NCI-H2227 treated with DMSO at 0.1 percent for 48 hours (cell line): Measurements from ENCODE around the gene LMO7.
A peak's percentile ranks its signal among the peaks of the same experiment; 100 is the strongest.

Source experiments
- DNase-seq: peaks from one replicate; lab custom pipeline; 2025; lab: John Stamatoyannopoulos, UW

LMO7 gene

DNA sequence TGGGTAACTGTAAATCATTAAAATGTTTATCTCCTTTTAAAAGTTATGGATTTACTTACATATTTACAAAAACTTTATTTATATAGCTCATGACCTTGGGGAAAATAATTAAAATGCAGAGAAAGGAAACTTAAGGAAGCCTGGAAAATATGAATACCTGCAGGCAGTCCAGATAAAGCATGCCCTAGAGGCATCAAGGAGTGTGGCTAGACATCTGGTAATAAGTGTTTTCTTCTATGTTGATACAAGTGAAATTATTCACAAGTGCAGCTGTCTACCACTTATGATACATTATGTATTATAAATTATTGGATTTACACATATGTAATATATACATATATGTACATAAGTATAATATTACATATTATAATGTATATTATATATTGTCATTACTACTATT is 207.9 kb downstream of the LMO7 start:
- no peak for DNase-seq

GRCh38 chr13:75847588-75847987 is 211.5 kb downstream of the LMO7 start:
- DNase-seq: no peak

- no peak for DNase-seq
Observed at GRCh38 chr13:75850916-75851315, 214.8 kb downstream of the LMO7 start.

- DNase-seq: no peak
Observed at GRCh38 chr13:75855216-75855615, 219.1 kb downstream of the LMO7 start.

DNA sequence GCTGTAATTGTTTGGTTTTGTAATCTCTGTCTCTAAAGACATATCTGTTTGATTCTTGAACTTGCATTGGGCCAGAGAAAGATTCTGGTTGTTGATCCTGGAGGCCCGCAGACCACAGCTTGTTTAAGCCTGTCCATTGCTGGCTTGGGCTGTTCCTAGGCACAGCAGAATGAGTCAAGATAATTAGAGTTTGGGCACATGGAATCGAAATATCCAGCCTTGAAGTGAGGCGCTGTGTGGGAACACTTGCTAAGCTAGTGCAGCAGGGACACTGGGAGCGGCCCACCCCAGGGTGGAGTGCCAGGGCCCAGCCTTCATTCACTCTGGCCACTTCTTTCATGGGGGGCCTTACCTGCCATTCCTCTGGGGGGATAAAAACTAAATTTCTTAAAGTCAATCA is 219.7 kb downstream of the LMO7 start:
- DNase-seq: no peak

DNA sequence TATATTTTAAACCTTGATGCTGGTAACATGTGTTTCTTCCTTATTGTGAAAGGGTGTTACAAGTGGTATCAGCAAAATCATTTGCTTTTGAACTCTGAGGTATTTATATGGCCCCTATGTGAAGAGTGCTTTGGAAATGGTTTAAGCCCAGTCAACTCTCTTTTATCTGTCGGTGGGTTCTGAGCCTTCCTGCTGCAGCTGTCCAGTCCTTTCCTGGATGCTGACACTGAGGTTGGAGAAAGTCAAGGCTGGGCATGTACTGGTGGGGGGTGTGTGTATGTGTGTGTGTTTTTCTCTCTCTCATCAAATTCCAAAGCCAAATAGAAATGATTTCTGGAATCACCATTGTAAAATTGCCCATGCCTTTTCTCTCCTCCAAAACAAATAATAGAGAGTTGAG is 221.2 kb downstream of the LMO7 start:
- DNase-seq: no peak

GRCh38 chr13:75860935-75861334 is 224.8 kb downstream of the LMO7 start:
- DNase-seq: no peak

- no peak for DNase-seq
Observed at GRCh38 chr13:75861786-75862185, 225.7 kb downstream of the LMO7 start.

DNA sequence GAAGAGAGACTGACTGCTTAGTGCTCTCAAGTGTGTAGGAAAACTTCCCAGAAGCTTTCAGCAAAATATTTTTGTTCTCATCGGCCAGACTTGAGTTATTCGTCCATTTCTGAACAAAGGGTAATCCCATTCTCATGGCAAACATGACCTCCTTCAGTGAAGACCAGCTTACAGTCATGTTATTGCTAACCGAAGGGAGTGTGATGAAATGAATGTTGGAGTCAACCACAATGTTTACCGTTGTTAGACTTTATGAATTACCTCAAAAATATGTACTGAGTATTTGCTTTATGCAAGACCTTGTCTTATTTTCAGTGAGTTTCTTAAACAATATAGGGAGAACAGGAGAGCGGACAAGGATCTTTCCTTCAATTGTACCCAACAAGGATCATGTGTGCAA is 228.6 kb downstream of the LMO7 start:
- no peak for DNase-seq

- no peak for DNase-seq
Observed at GRCh38 chr13:75867379-75868117, 231.4 kb downstream of the LMO7 start.

- DNase-seq: no peak
Observed at GRCh38 chr13:75869981-75870380, 233.9 kb downstream of the LMO7 start.

- DNase-seq: peak; percentile 12
Observed at GRCh38 chr13:75870397-75870903, 234.3 kb downstream of the LMO7 start.

DNA sequence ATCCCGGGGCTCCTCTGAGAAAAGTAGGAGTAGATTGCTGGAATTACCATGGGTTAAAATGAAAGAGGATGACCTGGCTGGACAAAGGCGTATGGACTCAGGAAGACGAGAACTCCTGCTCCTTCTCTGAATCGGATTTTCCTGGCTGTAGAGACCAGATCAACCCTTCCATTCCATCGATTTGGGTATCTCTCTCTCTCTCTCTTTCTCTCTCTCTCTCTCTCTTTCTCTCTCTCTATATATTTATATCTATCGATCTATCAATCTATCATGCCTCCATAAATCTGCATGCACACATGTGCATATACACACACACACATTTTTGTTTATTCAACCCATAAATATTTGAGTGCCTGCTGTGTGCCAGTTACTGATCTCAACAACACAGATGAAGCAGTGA is 234.9 kb downstream of the LMO7 start:
- DNase-seq: no peak

GRCh38 chr13:75872980-75873379 is 236.8 kb downstream of the LMO7 start:
- no peak for DNase-seq

DNA sequence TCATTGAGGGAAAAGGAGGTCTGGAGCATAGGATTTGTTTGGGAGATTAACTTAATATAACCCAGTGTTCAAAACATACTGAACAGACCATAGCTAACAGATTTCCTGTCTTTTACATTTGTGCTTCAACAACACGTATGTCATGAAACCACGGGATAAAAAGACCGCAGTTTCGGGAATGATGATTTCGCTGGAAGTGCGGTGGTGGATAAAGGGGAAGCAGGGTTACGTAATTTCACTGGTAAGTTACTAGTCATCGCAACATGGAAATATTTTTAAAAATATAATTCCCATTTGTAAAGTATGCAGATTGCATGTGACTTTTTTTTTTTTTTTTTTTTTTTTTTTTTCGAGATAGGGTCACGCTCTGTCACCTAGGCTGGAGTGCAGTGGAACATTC is 237.4 kb downstream of the LMO7 start:
- no peak for DNase-seq

GRCh38 chr13:75875450-75875849 is 239.3 kb downstream of the LMO7 start:
- no peak for DNase-seq

GRCh38 chr13:75876142-75877050 is 240.3 kb downstream of the LMO7 start:
- peak; percentile 7 for DNase-seq

DNA sequence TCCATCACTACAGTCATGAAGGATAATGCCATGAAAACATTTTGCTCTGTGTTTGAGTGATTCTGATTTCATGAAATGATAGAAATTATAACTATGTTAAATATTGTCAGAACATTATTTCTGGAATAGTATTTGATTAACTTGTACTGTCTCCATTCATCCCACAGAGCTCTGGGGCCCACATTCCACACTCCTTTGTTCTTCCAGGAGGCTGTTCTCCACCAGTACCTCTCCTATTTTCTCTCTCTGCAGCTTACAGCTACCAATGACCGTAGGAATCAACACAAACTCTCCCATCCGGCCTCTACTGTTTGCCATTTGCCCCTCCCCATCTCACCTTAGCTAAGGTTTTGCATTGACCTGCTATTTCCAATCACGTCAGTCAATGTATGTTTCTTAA is 240.9 kb downstream of the LMO7 start:
- DNase-seq: no peak

- no peak for DNase-seq
Observed at GRCh38 chr13:75879656-75880055, 243.5 kb downstream of the LMO7 start.

DNA sequence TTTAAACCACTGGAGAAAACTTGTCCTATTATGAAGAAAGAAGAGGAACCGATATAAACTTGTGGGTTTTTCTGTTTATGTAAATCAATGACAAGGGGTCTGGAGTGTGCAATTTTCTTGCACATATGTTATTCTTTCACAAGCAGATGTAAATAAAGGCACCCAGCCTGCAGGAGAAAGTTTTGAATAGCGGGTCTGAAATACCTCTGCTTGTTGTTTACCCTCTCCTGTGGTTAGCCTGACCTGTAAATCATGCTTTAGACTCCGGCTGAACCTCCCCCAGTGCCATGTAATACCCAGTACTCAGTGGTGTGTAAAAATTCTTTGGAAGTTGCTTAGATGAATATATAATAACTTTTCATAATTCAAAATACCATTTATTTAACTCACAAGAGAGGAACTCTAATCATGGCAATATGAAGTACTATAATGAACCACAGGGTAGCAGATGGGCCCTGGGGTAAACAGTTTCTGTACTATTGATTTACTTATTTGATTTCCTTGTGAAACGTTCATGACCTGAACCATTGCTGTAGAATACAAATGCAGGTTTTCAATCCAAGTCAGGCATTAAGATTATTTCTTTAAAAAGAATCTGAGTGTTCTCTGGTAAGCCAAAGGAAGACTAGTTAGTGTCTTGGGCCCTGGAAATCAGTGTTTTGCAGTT is 245.1 kb downstream of the LMO7 start:
- no peak for DNase-seq

- DNase-seq: no peak
Observed at GRCh38 chr13:75882261-75882660, 246.1 kb downstream of the LMO7 start.

- no peak for DNase-seq
Observed at GRCh38 chr13:75889427-75889826, 253.3 kb downstream of the LMO7 start.

- no peak for DNase-seq
Observed at GRCh38 chr13:75895168-75895567, 259.0 kb downstream of the LMO7 start.
